Stimulated activated memory B cell treated with anti-CD40 and anti-IgM and Interleukin-4, amounts not matched to agents 10 μg/mL and 1 μg/mL and 100 μg/mL, for 72 hours (primary cell): ENCODE data around the gene AP5Z1.
A peak's percentile ranks its signal among the peaks of the same experiment; 100 is the strongest.
"Not testable (repeated sequence)": the region's sequence is repeated elsewhere in the genome, so short reads cannot be mapped to it uniquely, and the experiment has no call there.

Experiments
- ATAC-seq: fragments of 150-1000 bp; cut with Tn5 transposase; 2 replicates; pipeline ENCODE4 v1.10.0; 2021
- H3K27ac Mint-ChIP-seq: one replicate; pipeline ENCODE4 v1.8.0; 2022; ENCODE audit warnings: mild to moderate bottlenecking, mixed read lengths
- H3K27me3 Mint-ChIP-seq: one replicate; pipeline ENCODE4 v1.8.0; 2022; ENCODE audit warnings: mixed read lengths
- H3K36me3 Mint-ChIP-seq: one replicate; pipeline ENCODE4 v1.8.0; 2022; ENCODE audit warnings: mixed read lengths
- H3K4me1 Mint-ChIP-seq: one replicate; pipeline ENCODE4 v1.8.0; 2022; ENCODE audit warnings: mixed read lengths
- H3K4me3 Mint-ChIP-seq: one replicate; pipeline ENCODE4 v1.8.0; 2022; ENCODE audit warnings: mild to moderate bottlenecking, moderate library complexity, mixed read lengths
- H3K9me3 Mint-ChIP-seq: one replicate; pipeline ENCODE4 v1.8.0; 2022; ENCODE audit warnings: mixed read lengths

Gene AP5Z1

GRCh38 chr7:4797858-4798705, 22.7 kb downstream of the AP5Z1 start:
- Mint-ChIP-seq H3K27me3 (no peaks in the 10 kb centered on the region), H3K4me1 (no peaks in the 10 kb centered on the region), H3K4me3 (no peak overlapping the region), H3K36me3 (peaks cover 12% of the 10 kb centered on the region), H3K9me3 (no peaks in the 10 kb centered on the region), H3K27ac (no peak overlapping the region)
- peak; percentile 75 for ATAC-seq

DNA sequence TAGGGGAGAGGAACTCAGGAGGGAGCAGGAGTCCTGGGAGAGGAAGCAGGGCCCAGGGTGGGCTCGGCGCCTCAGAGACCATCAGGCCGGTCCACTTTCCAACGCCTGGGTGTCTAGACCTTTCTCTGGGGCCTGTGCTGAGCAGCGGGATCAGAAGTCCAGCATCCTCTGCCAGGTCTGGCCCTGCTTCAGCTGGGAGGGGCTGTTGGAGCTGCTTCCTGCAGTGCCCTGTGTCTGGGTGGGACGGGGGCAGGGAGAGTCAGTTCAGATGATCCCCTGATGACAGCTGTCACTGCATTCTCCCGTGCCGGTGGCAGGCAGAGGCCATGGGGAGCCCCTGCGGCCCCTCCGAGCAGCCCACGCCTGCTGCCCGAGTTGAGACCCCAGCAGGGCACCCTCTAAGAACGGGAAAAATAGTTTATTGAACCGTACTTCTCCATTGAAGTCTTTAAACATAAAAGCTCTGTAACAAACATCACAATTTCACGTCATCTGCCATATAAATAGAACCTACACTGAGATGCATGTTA, 23.3 kb downstream of the AP5Z1 start:
- Mint-ChIP-seq H3K27ac (no peak overlapping the region), H3K4me3 (no peak overlapping the region), H3K9me3 (no peaks in the 10 kb centered on the region), H3K36me3 (peaks cover 10% of the 10 kb centered on the region), H3K4me1 (no peaks in the 10 kb centered on the region), H3K27me3 (no peaks in the 10 kb centered on the region)
- ATAC-seq: no peak

- Mint-ChIP-seq H3K27ac (no peak overlapping the region), H3K36me3 (peaks cover under 1% of the 10 kb centered on the region), H3K9me3 (no peaks in the 10 kb centered on the region), H3K4me3 (no peak overlapping the region), H3K4me1 (no peaks in the 10 kb centered on the region), H3K27me3 (no peaks in the 10 kb centered on the region)
- ATAC-seq: no peak
Observed at GRCh38 chr7:4799508-4800268, 24.3 kb downstream of the AP5Z1 start.

DNA sequence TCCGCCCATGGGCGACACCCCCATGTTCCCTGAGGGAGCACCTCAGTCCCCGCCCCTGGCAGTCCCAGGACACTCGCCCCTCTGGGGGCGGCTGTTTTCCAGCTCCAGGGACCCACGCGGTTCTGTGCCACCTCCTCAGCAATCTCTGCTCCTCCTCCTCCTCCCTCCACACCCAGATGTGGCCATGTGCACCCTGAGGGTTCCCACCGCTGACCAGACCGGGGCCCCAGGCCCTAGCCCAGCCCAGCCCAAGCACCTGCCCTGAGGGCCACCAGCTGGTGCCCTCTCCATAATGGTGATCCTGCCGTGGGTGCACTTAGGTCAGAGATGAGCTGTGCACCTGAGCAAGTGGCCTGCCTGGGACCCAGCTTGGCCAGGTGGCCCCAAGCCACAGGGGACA, 25.1 kb downstream of the AP5Z1 start:
- Mint-ChIP-seq H3K36me3 (no peaks in the 10 kb centered on the region), H3K27ac (no peak overlapping the region), H3K4me3 (no peak overlapping the region), H3K4me1 (no peaks in the 10 kb centered on the region), H3K27me3 (no peaks in the 10 kb centered on the region), H3K9me3 (no peaks in the 10 kb centered on the region)
- ATAC-seq: peak; percentile 14

GRCh38 chr7:4800926-4801838, 25.8 kb downstream of the AP5Z1 start:
- peaks cover 1% of the 10 kb centered on the region for H3K27me3 Mint-ChIP-seq
- H3K9me3 Mint-ChIP-seq: no peaks in the 10 kb centered on the region
- no peak overlapping the region for H3K4me3 Mint-ChIP-seq
- ATAC-seq: peak; percentile 5
- no peaks in the 10 kb centered on the region for H3K36me3 Mint-ChIP-seq
- no peaks in the 10 kb centered on the region for H3K4me1 Mint-ChIP-seq
- H3K27ac Mint-ChIP-seq: no peak overlapping the region

GRCh38 chr7:4801839-4802231, 26.4 kb downstream of the AP5Z1 start:
- Mint-ChIP-seq H3K27me3 (peaks cover 8% of the 10 kb centered on the region), H3K27ac (no peak overlapping the region), H3K4me3 (no peak overlapping the region), H3K36me3 (no peaks in the 10 kb centered on the region), H3K9me3 (no peaks in the 10 kb centered on the region), H3K4me1 (no peaks in the 10 kb centered on the region)
- no peak for ATAC-seq

DNA sequence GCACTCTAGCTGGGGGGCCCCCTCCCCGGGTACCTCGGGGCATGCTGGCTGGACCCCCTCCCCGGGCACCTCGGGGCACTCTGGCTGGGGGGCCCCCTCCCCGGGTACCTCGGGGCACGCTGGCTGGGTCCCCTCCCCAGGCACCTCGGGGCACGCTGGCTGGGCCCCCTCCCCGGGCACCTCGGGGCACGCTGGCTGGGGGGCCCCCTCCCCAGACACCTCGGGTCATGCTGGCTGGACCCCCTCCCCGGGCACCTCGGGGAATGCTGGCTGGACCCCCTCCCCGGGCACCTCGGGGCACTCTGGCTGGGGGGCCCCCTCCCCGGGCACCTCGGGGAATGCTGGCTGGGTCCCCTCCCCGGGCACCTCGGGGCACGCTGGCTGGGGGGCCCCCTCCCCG, 27.2 kb downstream of the AP5Z1 start:
- not testable (repeated sequence) for H3K36me3 Mint-ChIP-seq, H3K4me1 Mint-ChIP-seq, H3K27ac Mint-ChIP-seq, H3K4me3 Mint-ChIP-seq, ATAC-seq, H3K9me3 Mint-ChIP-seq
- peaks cover 15% of the 10 kb centered on the region for H3K27me3 Mint-ChIP-seq

DNA sequence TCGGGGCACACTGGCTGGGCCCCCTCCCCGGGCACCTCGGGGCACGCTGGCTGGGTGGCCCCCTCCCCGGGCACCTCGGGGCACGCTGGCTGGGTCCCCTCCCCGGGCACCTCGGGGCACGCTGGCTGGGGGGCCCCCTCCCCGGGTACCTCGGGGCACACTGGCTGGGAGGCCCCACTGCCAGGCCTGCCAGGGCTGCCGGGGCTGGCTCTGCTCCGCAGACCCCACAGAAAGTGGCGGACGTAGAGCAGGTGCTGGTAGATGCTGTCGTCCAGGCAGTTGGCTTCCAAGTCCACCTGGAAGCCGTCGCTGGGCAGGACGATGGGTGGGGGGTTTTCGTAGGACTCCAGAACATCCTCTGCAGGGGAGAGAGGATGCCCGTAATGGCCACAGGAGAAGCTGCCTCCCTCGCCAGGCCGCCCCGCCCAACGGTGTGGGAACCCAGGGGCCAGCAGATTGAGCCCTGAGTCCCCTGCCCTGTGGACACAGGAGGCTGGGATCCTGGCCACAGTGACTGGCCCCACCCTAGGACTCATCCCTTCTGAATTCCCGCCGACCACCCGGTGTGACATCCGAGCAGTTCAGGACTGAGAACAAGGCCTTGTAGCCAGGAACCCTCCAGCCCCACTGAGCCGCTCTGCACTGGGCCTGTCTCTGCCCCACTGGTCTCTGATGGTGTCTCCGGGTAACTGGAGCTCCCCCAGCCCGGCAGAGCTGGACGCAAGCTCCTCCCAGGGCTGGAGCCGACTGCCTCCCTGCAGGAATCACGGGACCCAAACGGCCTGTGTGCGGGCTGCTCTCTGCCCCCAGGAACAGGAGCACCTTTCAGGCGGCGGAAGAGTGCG, 28.2 kb downstream of the AP5Z1 start:
- ATAC-seq: no peak
- no peaks in the 10 kb centered on the region for H3K36me3 Mint-ChIP-seq
- no peak overlapping the region for H3K4me3 Mint-ChIP-seq
- peaks cover 26% of the 10 kb centered on the region for H3K27me3 Mint-ChIP-seq
- H3K4me1 Mint-ChIP-seq: no peaks in the 10 kb centered on the region
- no peaks in the 10 kb centered on the region for H3K9me3 Mint-ChIP-seq
- no peak overlapping the region for H3K27ac Mint-ChIP-seq

- H3K9me3 Mint-ChIP-seq: no peaks in the 10 kb centered on the region
- no peak overlapping the region for H3K4me3 Mint-ChIP-seq
- H3K4me1 Mint-ChIP-seq: peaks cover 9% of the 10 kb centered on the region
- peak; percentile 25 for ATAC-seq
- H3K36me3 Mint-ChIP-seq: no peaks in the 10 kb centered on the region
- no peak overlapping the region for H3K27ac Mint-ChIP-seq
- peaks cover 43% of the 10 kb centered on the region for H3K27me3 Mint-ChIP-seq
Observed at GRCh38 chr7:4805110-4805983, 29.9 kb downstream of the AP5Z1 start.

DNA sequence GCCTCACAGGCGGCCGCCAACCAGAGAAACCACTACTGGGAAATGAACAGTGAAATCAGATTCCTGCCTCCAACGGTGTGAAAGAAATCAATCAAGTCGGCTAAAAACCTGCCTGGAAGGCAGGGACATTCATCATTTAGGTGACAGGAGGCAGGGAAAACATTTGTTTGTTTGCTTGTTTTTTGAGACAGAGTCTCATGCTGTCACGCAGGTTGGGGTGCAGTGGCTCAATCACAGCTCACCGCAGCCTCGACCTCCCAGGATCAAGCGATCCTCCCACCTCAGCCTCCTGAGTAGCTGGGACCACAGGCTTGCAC, 30.5 kb downstream of the AP5Z1 start:
- H3K27me3 Mint-ChIP-seq: peaks cover 47% of the 10 kb centered on the region
- no peaks in the 10 kb centered on the region for H3K9me3 Mint-ChIP-seq
- ATAC-seq: no peak
- no peaks in the 10 kb centered on the region for H3K36me3 Mint-ChIP-seq
- H3K4me3 Mint-ChIP-seq: no peak overlapping the region
- peaks cover 9% of the 10 kb centered on the region for H3K4me1 Mint-ChIP-seq
- no peak overlapping the region for H3K27ac Mint-ChIP-seq

GRCh38 chr7:4806983-4807597, 31.7 kb downstream of the AP5Z1 start:
- Mint-ChIP-seq H3K9me3 (no peaks in the 10 kb centered on the region), H3K4me1 (peaks cover 9% of the 10 kb centered on the region), H3K27ac (no peak overlapping the region), H3K27me3 (peaks cover 47% of the 10 kb centered on the region), H3K36me3 (no peaks in the 10 kb centered on the region), H3K4me3 (no peak overlapping the region)
- peak; percentile 26 for ATAC-seq

DNA sequence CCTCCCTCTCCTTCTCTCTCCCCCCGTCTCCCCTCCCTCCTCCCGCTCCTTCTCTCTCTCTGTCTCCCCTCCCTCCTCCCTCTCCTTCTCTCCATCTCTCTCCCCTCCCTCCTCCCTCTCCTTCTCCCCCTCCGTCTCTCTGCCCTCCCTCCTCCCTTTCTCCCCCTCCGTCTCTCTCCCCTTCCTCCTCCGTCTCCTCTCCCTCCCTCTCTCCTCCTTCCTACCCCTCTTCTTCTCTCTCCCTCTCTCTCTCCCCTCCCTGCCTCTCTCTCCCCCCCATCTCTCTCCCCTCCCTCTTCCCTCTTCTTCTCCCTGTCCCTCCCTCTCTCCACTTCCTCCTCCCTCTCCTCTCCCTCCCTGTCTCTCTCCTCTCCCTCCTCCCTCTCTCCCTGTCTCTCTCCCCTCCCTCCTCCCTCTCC, 32.2 kb downstream of the AP5Z1 start:
- Mint-ChIP-seq H3K9me3 (peaks cover 1% of the 10 kb centered on the region), H3K27ac (no peak overlapping the region), H3K27me3 (peaks cover 53% of the 10 kb centered on the region), H3K36me3 (no peaks in the 10 kb centered on the region), H3K4me1 (peaks cover 9% of the 10 kb centered on the region), H3K4me3 (no peak overlapping the region)
- ATAC-seq: no peak

DNA sequence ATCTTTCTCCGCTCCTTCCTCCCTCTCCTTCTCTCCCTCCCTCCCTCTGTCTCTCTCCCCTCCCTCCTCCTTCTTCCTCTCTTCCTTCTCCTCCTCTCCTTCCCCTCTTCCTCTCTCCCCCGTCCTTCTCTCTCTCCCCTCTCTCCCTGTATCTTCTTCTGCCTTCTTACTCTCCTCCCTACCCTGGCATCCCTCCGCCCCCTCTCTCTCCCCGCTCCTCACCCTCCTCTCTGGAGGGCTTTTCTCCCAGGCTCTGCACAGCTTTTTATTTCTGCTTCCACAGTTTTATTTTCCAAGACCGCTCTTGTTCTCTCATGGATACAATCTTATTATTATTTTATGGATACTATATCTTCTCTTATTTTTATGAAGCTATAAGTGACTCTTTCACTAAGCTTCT, 32.6 kb downstream of the AP5Z1 start:
- peaks cover 9% of the 10 kb centered on the region for H3K4me1 Mint-ChIP-seq
- no peak overlapping the region for H3K4me3 Mint-ChIP-seq
- no peak overlapping the region for H3K27ac Mint-ChIP-seq
- no peak for ATAC-seq
- H3K27me3 Mint-ChIP-seq: peaks cover 57% of the 10 kb centered on the region
- no peaks in the 10 kb centered on the region for H3K36me3 Mint-ChIP-seq
- H3K9me3 Mint-ChIP-seq: peaks cover 5% of the 10 kb centered on the region
